Panc1 (cell line): ENCODE results near the gene CD72. TPM values are rescaled to one million over a fixed set of nuclear protein-coding genes. Genes with fewer than 3 reads are reported as not detected.

Experiments used
- ATAC-seq: fragments of 200-7000 bp; cut with Tn5 transposase; 2 replicates; pipeline ENCODE4 v1.9.1; 2020; ENCODE audit warnings: mild to moderate bottlenecking, moderate library complexity
- BruUV-seq: library from RNA; stranded (reverse); fragments of 400-500 nt; replicated peaks from 2 replicates; lab custom pipeline; 2021; lab: Mats Ljungman, UMichigan
- CTCF ChIA-PET: fragments of 300-600 bp; sonication (Branson Sonifier 250); formaldehyde crosslinking; loops from one replicate; lab custom pipeline; 2022; ENCODE audit warnings: antibody characterized with exemption; lab: Charles Lee
- POLR2A ChIA-PET: fragments of 300-600 bp; sonication (Branson Sonifier 250); formaldehyde crosslinking; loops from one replicate; lab custom pipeline; 2022; ENCODE audit warnings: antibody characterized with exemption; lab: Charles Lee
- DNase-seq: peaks from one replicate; pipeline ENCODE4 v3.0.0-alpha.2; 2010; ENCODE audit warnings: low read depth, low spot score
- H3K27ac ChIP-seq: 2 replicates; pipeline ENCODE4 v1.5.1; 2011; ENCODE audit warnings: mild to moderate bottlenecking, low read length, inconsistent platforms
- H3K27me3 ChIP-seq: fragments of 200-500 bp; sonication (Bioruptor generic); 2 replicates; pipeline ENCODE4 v1.6.0; 2014; ENCODE audit warnings: low read length, inconsistent platforms; ENCODE audit not compliant: control insufficient read depth, insufficient read depth
- H3K36me3 ChIP-seq: fragments of 200-500 bp; sonication (Bioruptor generic); 2 replicates; pipeline ENCODE4 v1.5.1; 2014; ENCODE audit warnings: inconsistent platforms, mild to moderate bottlenecking, low read length, moderate library complexity; ENCODE audit not compliant: control insufficient read depth, insufficient read depth
- H3K4me1 ChIP-seq: 2 replicates; pipeline ENCODE4 v1.5.1; 2011; ENCODE audit warnings: inconsistent platforms, mild to moderate bottlenecking, low read length, moderate library complexity; ENCODE audit not compliant: control insufficient read depth, insufficient read depth
- H3K4me3 ChIP-seq, 2 experiments: 2 replicates each; pipeline ENCODE4 v1.5.1; 2011 to 2012; ENCODE audit warnings: low read depth in 2 of 2, low read length in 2 of 2, mild to moderate bottlenecking in 2 of 2, inconsistent platforms in 1 of 2, moderate library complexity in 1 of 2
- H3K9me3 ChIP-seq: fragments of 200-500 bp; sonication (Bioruptor generic); 2 replicates; pipeline ENCODE4 v1.5.1; 2014; ENCODE audit warnings: low read depth, mild to moderate bottlenecking, inconsistent platforms, low read length, moderate library complexity; ENCODE audit not compliant: control insufficient read depth, insufficient read depth
- POLR2AphosphoS5 ChIP-seq: IDR thresholded peaks from 2 replicates; pipeline ENCODE4 v1.6.1; 2012; ENCODE audit warnings: mild to moderate bottlenecking, low read depth, low read length, moderate library complexity
- SIN3A ChIP-seq: IDR thresholded peaks from 2 replicates; pipeline ENCODE4 v1.6.1; 2012; ENCODE audit warnings: low read depth, mild to moderate bottlenecking, low read length, moderate library complexity, borderline replicate concordance; ENCODE audit not compliant: insufficient read depth
- TCF7L2 ChIP-seq: IDR thresholded peaks from 2 replicates; pipeline ENCODE4 v1.6.1; 2011; ENCODE audit warnings: mild to moderate bottlenecking, low read depth, low read length, inconsistent platforms
- in situ Hi-C: cut with HindIII; loops from 2 replicates; pipeline ENCODE4 v1.10.0; 2016; ENCODE audit warnings: low sequenced_read_pairs, low pct_unique_long_range_greater_than_20kb
- intact Hi-C: fragments of 100-400 bp; cut with micrococcal nuclease; formaldehyde crosslinking; loops from one replicate; pipeline ENCODE4 v1.10.0; 2022; ENCODE audit not compliant: unreplicated experiment
- total RNA-seq: library from RNA; stranded (reverse); gene quantifications from one replicate; pipeline ENCODE4 v1.2.1, GENCODE V29; 2021; ENCODE audit not compliant: unreplicated experiment
- TF ChIP-seq, protein P1 (sequence below), 2 experiments: IDR thresholded peaks; 2 replicates each; pipeline ENCODE4 v1.6.1; 2011 to 2012; ENCODE audit warnings: low read depth in 2 of 2, control low read depth in 1 of 2, low read length in 1 of 2, mild to moderate bottlenecking in 1 of 2, moderate library complexity in 1 of 2; ENCODE audit not compliant: insufficient read depth in 1 of 2
- TF ChIP-seq, protein P2 (sequence below): fragments of 450-650 bp; IDR thresholded peaks from 2 replicates; pipeline ENCODE4 v1.5.1; 2017; ENCODE audit warnings: mild to moderate bottlenecking

Gene CD72
- total RNA-seq, 1 experiment from 2014 or later = 0.72 TPM

DNA sequence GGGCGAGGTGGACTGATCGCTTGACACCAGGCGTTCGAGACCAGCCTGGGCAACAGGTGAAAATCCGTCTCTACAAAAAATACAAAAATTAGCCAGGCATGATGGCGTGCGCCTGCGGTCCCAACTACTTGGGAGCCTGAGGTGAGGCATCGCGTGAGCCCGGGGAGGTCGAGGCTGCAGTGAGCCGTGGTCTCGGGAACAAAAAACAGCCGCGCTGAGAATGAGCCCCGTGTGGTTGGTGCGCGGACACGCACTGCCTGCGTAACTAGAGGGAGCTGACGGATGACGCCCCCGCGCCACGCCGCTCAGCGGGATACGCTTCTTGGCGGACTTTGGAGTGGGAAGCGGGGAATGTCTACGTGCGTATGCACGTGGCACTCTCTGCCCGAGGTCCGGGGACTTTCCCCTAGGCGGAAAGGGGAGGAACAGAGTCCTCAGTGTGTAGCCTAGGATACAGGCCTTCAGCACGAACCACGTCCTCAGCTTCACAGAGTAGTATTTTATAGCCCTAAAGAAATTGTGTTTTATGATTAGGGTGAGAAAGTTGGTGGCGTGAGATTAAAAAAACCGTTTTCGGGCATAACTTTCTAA lies 39.4 kb upstream of the CD72 start, which contains the start of gene RMRP:
Gene RMRP, minus strand, starts transcription at position 474 of the 591 bp plus-strand sequence.
- Histone ChIP-seq H3K27me3 (no peaks in the 10 kb centered on the region), H3K27ac (peak within 1 kb of the TSS; percentile 94), H3K36me3 (peaks cover 3% of the 10 kb centered on the region), H3K9me3 (no peaks in the 10 kb centered on the region), H3K4me1 (peaks cover 37% of the 10 kb centered on the region), H3K4me3 (peak within 1 kb of the TSS; percentile 64 to 70)
- BruUV-seq = no TSS peak
- POLR2A ChIA-PET = interaction anchor here (0.5 to 1.6 kb wide), 5 partner anchors 10 to 75 kb away, joined by 3 to 4 read pairs (median 3); partner anchors contain the start of genes CREB3 and TLN1
- peak; percentile 83 for TF ChIP-seq TCF7L2
- TF ChIP-seq, protein P1, sequence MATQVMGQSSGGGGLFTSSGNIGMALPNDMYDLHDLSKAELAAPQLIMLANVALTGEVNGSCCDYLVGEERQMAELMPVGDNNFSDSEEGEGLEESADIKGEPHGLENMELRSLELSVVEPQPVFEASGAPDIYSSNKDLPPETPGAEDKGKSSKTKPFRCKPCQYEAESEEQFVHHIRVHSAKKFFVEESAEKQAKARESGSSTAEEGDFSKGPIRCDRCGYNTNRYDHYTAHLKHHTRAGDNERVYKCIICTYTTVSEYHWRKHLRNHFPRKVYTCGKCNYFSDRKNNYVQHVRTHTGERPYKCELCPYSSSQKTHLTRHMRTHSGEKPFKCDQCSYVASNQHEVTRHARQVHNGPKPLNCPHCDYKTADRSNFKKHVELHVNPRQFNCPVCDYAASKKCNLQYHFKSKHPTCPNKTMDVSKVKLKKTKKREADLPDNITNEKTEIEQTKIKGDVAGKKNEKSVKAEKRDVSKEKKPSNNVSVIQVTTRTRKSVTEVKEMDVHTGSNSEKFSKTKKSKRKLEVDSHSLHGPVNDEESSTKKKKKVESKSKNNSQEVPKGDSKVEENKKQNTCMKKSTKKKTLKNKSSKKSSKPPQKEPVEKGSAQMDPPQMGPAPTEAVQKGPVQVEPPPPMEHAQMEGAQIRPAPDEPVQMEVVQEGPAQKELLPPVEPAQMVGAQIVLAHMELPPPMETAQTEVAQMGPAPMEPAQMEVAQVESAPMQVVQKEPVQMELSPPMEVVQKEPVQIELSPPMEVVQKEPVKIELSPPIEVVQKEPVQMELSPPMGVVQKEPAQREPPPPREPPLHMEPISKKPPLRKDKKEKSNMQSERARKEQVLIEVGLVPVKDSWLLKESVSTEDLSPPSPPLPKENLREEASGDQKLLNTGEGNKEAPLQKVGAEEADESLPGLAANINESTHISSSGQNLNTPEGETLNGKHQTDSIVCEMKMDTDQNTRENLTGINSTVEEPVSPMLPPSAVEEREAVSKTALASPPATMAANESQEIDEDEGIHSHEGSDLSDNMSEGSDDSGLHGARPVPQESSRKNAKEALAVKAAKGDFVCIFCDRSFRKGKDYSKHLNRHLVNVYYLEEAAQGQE (IDR thresholded peaks at IDR 0.05; ENCODE audit: insufficient read depth in 1 of 2, low read depth in 2 of 2, low read length in 1 of 2) = no peak
- CTCF ChIA-PET = interaction anchor here (0.5 to 1.6 kb wide), 7 partner anchors 10 to 54 kb away, joined by 3 to 6 read pairs (median 4); partner anchors contain the start of gene TPM2
- ATAC-seq (peak; percentile 93), DNase-seq (peak; percentile 95)
- intact Hi-C loops (loop anchor here (5.0 to 10.0 kb wide), 3 partner anchors 35 to 157 kb away; partner anchors contain the start of genes HINT2 and SPAG8), in situ Hi-C loops (no loop called here)

DNA sequence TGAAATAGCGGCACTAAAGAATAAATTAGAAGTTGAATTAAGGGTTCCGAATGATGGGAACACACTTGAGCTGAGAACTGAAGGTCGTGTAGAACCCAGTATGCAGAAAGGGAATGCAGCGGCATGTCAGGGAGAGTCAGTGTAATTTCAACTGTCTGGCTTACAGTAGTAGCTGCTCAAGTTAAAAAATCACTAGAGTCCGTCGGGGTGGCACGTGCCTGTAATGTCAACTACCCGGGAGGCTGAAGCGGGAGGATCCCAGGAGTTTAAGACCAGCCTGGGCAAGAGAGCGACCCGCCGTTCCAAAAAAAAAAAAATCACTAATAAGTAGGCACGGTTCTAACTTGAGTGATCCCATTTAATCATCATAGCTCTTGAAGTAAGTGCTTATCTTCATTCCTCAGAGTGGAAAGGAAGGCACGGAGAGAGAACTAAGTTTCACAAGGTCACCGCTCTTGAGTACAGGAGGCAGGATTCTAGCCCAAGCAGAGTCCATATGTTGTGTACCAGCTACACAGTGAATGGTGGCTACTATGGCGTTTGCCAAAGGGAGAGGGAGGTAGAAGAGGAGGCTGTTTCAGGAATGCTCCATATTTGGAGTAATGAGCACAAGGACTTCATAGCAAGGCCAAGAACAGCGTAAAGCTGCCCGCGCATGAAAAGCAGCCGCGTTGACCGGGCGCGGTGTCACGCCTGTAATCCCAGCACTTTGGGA lies 38.8 kb upstream of the CD72 start:
- peaks cover 3% of the 10 kb centered on the region for H3K36me3 ChIP-seq
- in situ Hi-C loops = no loop called here
- POLR2A ChIA-PET = no interaction called here
- H3K9me3 ChIP-seq = no peaks in the 10 kb centered on the region
- intact Hi-C loops = loop anchor here (5.0 to 10.0 kb wide), 3 partner anchors 35 to 158 kb away; partner anchors contain the start of genes HINT2 and SPAG8
- CTCF ChIA-PET = interaction anchor here (1.1 to 1.6 kb wide), 2 partner anchors 33 to 53 kb away, joined by 4 read pairs; partner anchors contain the start of gene TPM2
- ATAC-seq (peak; percentile 23), DNase-seq (no peak)
- peaks cover 33% of the 10 kb centered on the region for H3K4me1 ChIP-seq
- BruUV-seq = no TSS peak
- TF ChIP-seq POLR2AphosphoS5 = no peak
- TF ChIP-seq, protein P1 (IDR thresholded peaks at IDR 0.05; ENCODE audit: insufficient read depth in 1 of 2, low read depth in 2 of 2, low read length in 1 of 2) = no peak
- TF ChIP-seq SIN3A = no peak
- TF ChIP-seq TCF7L2 = no peak
- TF ChIP-seq, protein P2, sequence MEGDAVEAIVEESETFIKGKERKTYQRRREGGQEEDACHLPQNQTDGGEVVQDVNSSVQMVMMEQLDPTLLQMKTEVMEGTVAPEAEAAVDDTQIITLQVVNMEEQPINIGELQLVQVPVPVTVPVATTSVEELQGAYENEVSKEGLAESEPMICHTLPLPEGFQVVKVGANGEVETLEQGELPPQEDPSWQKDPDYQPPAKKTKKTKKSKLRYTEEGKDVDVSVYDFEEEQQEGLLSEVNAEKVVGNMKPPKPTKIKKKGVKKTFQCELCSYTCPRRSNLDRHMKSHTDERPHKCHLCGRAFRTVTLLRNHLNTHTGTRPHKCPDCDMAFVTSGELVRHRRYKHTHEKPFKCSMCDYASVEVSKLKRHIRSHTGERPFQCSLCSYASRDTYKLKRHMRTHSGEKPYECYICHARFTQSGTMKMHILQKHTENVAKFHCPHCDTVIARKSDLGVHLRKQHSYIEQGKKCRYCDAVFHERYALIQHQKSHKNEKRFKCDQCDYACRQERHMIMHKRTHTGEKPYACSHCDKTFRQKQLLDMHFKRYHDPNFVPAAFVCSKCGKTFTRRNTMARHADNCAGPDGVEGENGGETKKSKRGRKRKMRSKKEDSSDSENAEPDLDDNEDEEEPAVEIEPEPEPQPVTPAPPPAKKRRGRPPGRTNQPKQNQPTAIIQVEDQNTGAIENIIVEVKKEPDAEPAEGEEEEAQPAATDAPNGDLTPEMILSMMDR = no peak
- peak overlapping the region; percentile 36 for H3K27ac ChIP-seq
- H3K27me3 ChIP-seq = no peaks in the 10 kb centered on the region
- peak overlapping the region; percentile 43 to 70 for H3K4me3 ChIP-seq
